HG03442 (cell line): ENCODE measurements around the gene MYG1.

ENCODE experiments used
- ATAC-seq: cut with Tn5 transposase; IDR thresholded peaks from one replicate; pipeline ENCODE4 v1.9.1; 2021; ENCODE audit warnings: mild to moderate bottlenecking, moderate library complexity; ENCODE audit not compliant: unreplicated experiment

Gene MYG1

GRCh38 chr12:53352331-53353256 is 53.1 kb downstream of the MYG1 start:
- ATAC-seq: peak; percentile 61

GRCh38 chr12:53353257-53353655 is 53.8 kb downstream of the MYG1 start:
- no peak for ATAC-seq

- no peak for ATAC-seq
Measured at GRCh38 chr12:53355121-53355520, 55.6 kb downstream of the MYG1 start.
